H9 (cell line): ENCODE results near the gene KLHDC7A. TPM values are rescaled to one million over a fixed set of nuclear protein-coding genes. Genes with fewer than 3 reads are reported as not detected.

Experiments
- DNase-seq: peaks from one replicate; pipeline ENCODE4 v3.0.0-alpha.2; 2017
- H2AFZ ChIP-seq: one replicate; pipeline ENCODE4 v1.6.1; 2013; ENCODE audit warnings: mild to moderate bottlenecking, low read length, control low read depth, moderate library complexity
- H2AK5ac ChIP-seq: 2 replicates; pipeline ENCODE4 v1.6.1; 2013; ENCODE audit warnings: low read length, control low read depth, mixed read lengths; ENCODE audit not compliant: insufficient read length
- H2BK120ac ChIP-seq: one replicate; pipeline ENCODE4 v1.6.1; 2013; ENCODE audit warnings: low read depth, mild to moderate bottlenecking, low read length, control low read depth, inconsistent platforms; ENCODE audit not compliant: poor library complexity, severe bottlenecking
- H2BK12ac ChIP-seq: 2 replicates; pipeline ENCODE4 v1.6.1; 2013; ENCODE audit warnings: low read length, control low read depth, mixed read lengths, low read depth; ENCODE audit not compliant: insufficient read length
- H2BK15ac ChIP-seq: 2 replicates; pipeline ENCODE4 v1.6.1; 2013; ENCODE audit warnings: low read depth, low read length, control low read depth
- H2BK20ac ChIP-seq: one replicate; pipeline ENCODE4 v1.6.1; 2013; ENCODE audit warnings: low read depth, mild to moderate bottlenecking, low read length, control low read depth, inconsistent platforms; ENCODE audit not compliant: poor library complexity, severe bottlenecking
- H2BK5ac ChIP-seq: 2 replicates; pipeline ENCODE4 v1.6.1; 2013; ENCODE audit warnings: low read length, control low read depth, mixed read lengths; ENCODE audit not compliant: insufficient read length
- H3K14ac ChIP-seq: 2 replicates; pipeline ENCODE4 v1.6.1; 2013; ENCODE audit warnings: low read length, control low read depth; ENCODE audit not compliant: insufficient read depth
- H3K18ac ChIP-seq: 2 replicates; pipeline ENCODE4 v1.6.1; 2013; ENCODE audit warnings: low read depth, mild to moderate bottlenecking, mixed read lengths, low read length, control low read depth; ENCODE audit not compliant: insufficient read length
- H3K23ac ChIP-seq: 2 replicates; pipeline ENCODE4 v1.6.1; 2013; ENCODE audit warnings: low read length, control low read depth, mixed read lengths, low read depth; ENCODE audit not compliant: insufficient read length
- H3K23me2 ChIP-seq: 2 replicates; pipeline ENCODE4 v1.6.1; 2013; ENCODE audit warnings: low read depth, mild to moderate bottlenecking, mixed read lengths, low read length, control low read depth; ENCODE audit not compliant: insufficient read length, poor library complexity, severe bottlenecking
- H3K27ac ChIP-seq: 2 replicates; pipeline ENCODE4 v1.5.1; 2013; ENCODE audit warnings: low read length, control low read depth, mixed read lengths, low read depth; ENCODE audit not compliant: insufficient read length
- H3K27me3 ChIP-seq: 2 replicates; pipeline ENCODE4 v1.6.1; 2013; ENCODE audit warnings: low read length, control low read depth, inconsistent platforms; ENCODE audit not compliant: insufficient read depth
- H3K4ac ChIP-seq: 2 replicates; pipeline ENCODE4 v1.6.1; 2013; ENCODE audit warnings: low read depth, mild to moderate bottlenecking, control low read depth, inconsistent platforms, low read length, moderate library complexity
- H3K4me1 ChIP-seq: 2 replicates; pipeline ENCODE4 v1.6.1; 2013; ENCODE audit warnings: low read length, control low read depth, inconsistent platforms; ENCODE audit not compliant: insufficient read depth
- H3K4me2 ChIP-seq: 2 replicates; pipeline ENCODE4 v1.6.1; 2013; ENCODE audit warnings: low read length, control low read depth, mixed read lengths; ENCODE audit not compliant: insufficient read length, insufficient read depth
- H3K56ac ChIP-seq: 2 replicates; pipeline ENCODE4 v1.6.1; 2013; ENCODE audit warnings: low read depth, mild to moderate bottlenecking, mixed read lengths, low read length, control low read depth; ENCODE audit not compliant: insufficient read length
- H3K79me1 ChIP-seq: 2 replicates; pipeline ENCODE4 v1.6.1; 2013; ENCODE audit warnings: low read depth, mild to moderate bottlenecking, moderate library complexity, low read length, control low read depth, inconsistent platforms; ENCODE audit not compliant: insufficient read depth, poor library complexity, severe bottlenecking
- H3K79me2 ChIP-seq: 2 replicates; pipeline ENCODE4 v1.6.1; 2013; ENCODE audit warnings: low read length, control low read depth, inconsistent platforms; ENCODE audit not compliant: insufficient read depth
- H3K9ac ChIP-seq: 2 replicates; pipeline ENCODE4 v1.6.1; 2013; ENCODE audit warnings: low read length, control low read depth, mixed read lengths; ENCODE audit not compliant: insufficient read length; ENCODE audit errors: extremely low read depth
- H3K9me3 ChIP-seq: one replicate; pipeline ENCODE4 v1.6.1; 2013; ENCODE audit warnings: low read depth, low read length, inconsistent platforms; ENCODE audit not compliant: control insufficient read depth
- H3T11ph ChIP-seq: one replicate; pipeline ENCODE4 v1.6.1; 2013; ENCODE audit warnings: mild to moderate bottlenecking, low read length, control low read depth, inconsistent platforms
- H4K20me1 ChIP-seq: one replicate; pipeline ENCODE4 v1.6.1; 2013; ENCODE audit not compliant: control insufficient read depth, insufficient read length, insufficient read depth
- H4K5ac ChIP-seq: 2 replicates; pipeline ENCODE4 v1.6.1; 2013; ENCODE audit warnings: low read depth, mild to moderate bottlenecking, mixed read lengths, low read length, control low read depth; ENCODE audit not compliant: insufficient read length
- H4K8ac ChIP-seq: replicated peaks from 2 replicates; pipeline ENCODE4 v1.6.1; 2013; ENCODE audit warnings: low read length, control low read depth, mixed read lengths, low read depth; ENCODE audit not compliant: insufficient read length
- H4K91ac ChIP-seq: 2 replicates; pipeline ENCODE4 v1.6.1; 2013; ENCODE audit warnings: low read depth, mild to moderate bottlenecking, moderate library complexity, mixed read lengths, low read length, control low read depth; ENCODE audit not compliant: insufficient read length
- H3K27ac Mint-ChIP-seq, 3 experiments: 2 replicates in 2 of 3; 3 replicates in 1 of 3; pipeline ENCODE4 v1.8.0; 2020 to 2021; ENCODE audit warnings: mixed read lengths in 3 of 3, mild to moderate bottlenecking in 1 of 3, moderate library complexity in 1 of 3
- H3K27me3 Mint-ChIP-seq: 2 replicates; pipeline ENCODE4 v1.8.0; 2021; ENCODE audit warnings: low read depth, mild to moderate bottlenecking, moderate library complexity, mixed read lengths
- H3K36me3 Mint-ChIP-seq, 3 experiments: 2 replicates in 2 of 3; 3 replicates in 1 of 3; pipeline ENCODE4 v1.8.0; 2020 to 2021; ENCODE audit warnings: low read depth in 3 of 3, mixed read lengths in 3 of 3; ENCODE audit not compliant: insufficient read depth in 1 of 3
- H3K4me1 Mint-ChIP-seq, 2 experiments: 2 replicates each; pipeline ENCODE4 v1.8.0; 2020; ENCODE audit warnings: mixed read lengths in 2 of 2
- H3K4me3 Mint-ChIP-seq, 2 experiments: 2 replicates in 1 of 2; 3 replicates in 1 of 2; pipeline ENCODE4 v1.8.0; 2020 to 2021; ENCODE audit warnings: mild to moderate bottlenecking in 2 of 2, mixed read lengths in 2 of 2, moderate library complexity in 1 of 2
- H3K9me3 Mint-ChIP-seq, 2 experiments: 2 replicates in 1 of 2; 3 replicates in 1 of 2; pipeline ENCODE4 v1.8.0; 2020; ENCODE audit warnings: mild to moderate bottlenecking in 2 of 2, mixed read lengths in 2 of 2, moderate library complexity in 1 of 2
- CTCF ChIP-seq: fragments of 200-600 bp; sonication (generic); conservative IDR thresholded peaks from 3 replicates; pipeline ENCODE4 v1.8.0; 2021; ENCODE audit warnings: antibody characterized with exemption, mild to moderate bottlenecking
- total RNA-seq: library from RNA; stranded (reverse); gene quantifications from 2 replicates; pipeline ENCODE4 v1.2.1, GENCODE V29; 2021

Gene KLHDC7A
- total RNA-seq, 1 experiment from 2014 or later = 11.4 TPM

- Mint-ChIP-seq H3K4me3 (no peak overlapping the region), H3K9me3 (peaks cover 4 to 7% of the 10 kb centered on the region in 2 experiments), H3K36me3 (no peaks in the 10 kb centered on the region; a peak in 2 of 7 replicates), H3K27ac (no peak overlapping the region), H3K4me1 (no peaks in the 10 kb centered on the region; a peak in 1 of 4 replicates), H3K27me3 (peaks cover 6% of the 10 kb centered on the region; the same call in 1 of the 2 replicates)
- H4K8ac ChIP-seq = no peak overlapping the region
- no peak overlapping the region for H3K18ac ChIP-seq
- no peak overlapping the region for H3K23ac ChIP-seq
- no peaks in the 10 kb centered on the region for H3K79me1 ChIP-seq
- no peaks in the 10 kb centered on the region for H3K79me2 ChIP-seq
- H3K9me3 ChIP-seq = no peaks in the 10 kb centered on the region
- H3T11ph ChIP-seq = no peak overlapping the region
- H4K20me1 ChIP-seq = no peaks in the 10 kb centered on the region
- no peak overlapping the region for H4K5ac ChIP-seq
- no peak overlapping the region for H2AK5ac ChIP-seq
- no peak overlapping the region for H3K4ac ChIP-seq
- H2AFZ ChIP-seq = no peak overlapping the region
- H3K4me1 ChIP-seq = no peaks in the 10 kb centered on the region
- no peak overlapping the region for H4K91ac ChIP-seq
- no peak for TF ChIP-seq CTCF
- no peak overlapping the region for H3K14ac ChIP-seq
- no peak overlapping the region for H3K56ac ChIP-seq
- H3K27me3 ChIP-seq = no peaks in the 10 kb centered on the region
- no peak overlapping the region for H3K9ac ChIP-seq
- H2BK120ac ChIP-seq = no peak overlapping the region
- H2BK5ac ChIP-seq = no peak overlapping the region
- no peak for DNase-seq
- H2BK20ac ChIP-seq = no peak overlapping the region
- H2BK12ac ChIP-seq = no peak overlapping the region
- H3K27ac ChIP-seq = no peak overlapping the region
- no peak overlapping the region for H2BK15ac ChIP-seq
- no peak overlapping the region for H3K4me2 ChIP-seq
- H3K23me2 ChIP-seq = no peaks in the 10 kb centered on the region
Measured at GRCh38 chr1:18505666-18506065, 24.9 kb downstream of the KLHDC7A start.
